ENCODE data around the gene PNMA8B.
A peak's percentile ranks its signal among the peaks of the same experiment; 100 is the strongest.
"Not testable (repeated sequence)": the region's sequence is repeated elsewhere in the genome, so short reads cannot be mapped to it uniquely, and the experiment has no call there.

The PNMA8B gene

GRCh38 chr19:46513461-46514236 lies 18.0 kb upstream of the PNMA8B start:
- DNase-seq = peak; percentile 46

DNA sequence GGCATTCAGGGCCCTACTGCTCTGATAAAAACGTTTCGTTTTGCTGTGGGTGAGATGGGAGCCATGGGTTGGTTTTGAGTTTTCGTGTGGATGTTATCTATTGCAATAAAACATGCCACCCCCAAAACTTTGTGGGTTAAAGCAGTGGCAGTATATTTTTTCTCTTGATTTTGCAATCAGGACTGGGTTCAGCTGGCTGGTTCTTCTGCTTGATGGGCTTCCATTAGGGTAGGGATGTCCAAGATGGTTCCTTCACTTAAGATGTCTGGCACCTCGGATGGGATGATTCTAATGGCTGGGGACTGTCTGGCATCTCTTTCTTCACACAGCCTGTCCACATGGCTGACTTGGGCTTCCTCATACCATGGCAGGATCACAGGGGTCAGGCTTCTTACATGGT lies 15.6 kb upstream of the PNMA8B start:
- DNase-seq = no peak

DNA sequence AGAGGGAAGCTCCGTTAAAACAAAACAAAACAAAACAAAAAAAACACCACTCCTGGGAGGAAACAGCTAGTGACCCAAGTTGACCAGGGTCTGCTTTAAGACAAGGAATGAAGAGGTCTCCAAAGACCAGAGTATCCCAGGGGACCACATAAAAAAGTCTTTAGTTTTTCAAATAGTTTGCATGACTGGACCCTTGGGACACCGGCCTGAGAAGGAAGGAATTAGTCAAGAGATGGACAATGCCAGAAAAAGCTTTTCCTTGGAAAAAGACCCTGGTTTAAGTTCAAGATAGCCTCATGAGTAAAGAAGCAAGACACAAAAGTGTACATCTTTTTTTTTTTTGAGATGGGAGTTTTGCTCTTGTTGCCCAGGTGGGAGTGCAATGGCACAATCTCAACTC lies 12.5 kb upstream of the PNMA8B start:
- no peak for DNase-seq

- no peak for DNase-seq
Observed at GRCh38 chr19:46503848-46504453, 8.3 kb upstream of the PNMA8B start.

DNA sequence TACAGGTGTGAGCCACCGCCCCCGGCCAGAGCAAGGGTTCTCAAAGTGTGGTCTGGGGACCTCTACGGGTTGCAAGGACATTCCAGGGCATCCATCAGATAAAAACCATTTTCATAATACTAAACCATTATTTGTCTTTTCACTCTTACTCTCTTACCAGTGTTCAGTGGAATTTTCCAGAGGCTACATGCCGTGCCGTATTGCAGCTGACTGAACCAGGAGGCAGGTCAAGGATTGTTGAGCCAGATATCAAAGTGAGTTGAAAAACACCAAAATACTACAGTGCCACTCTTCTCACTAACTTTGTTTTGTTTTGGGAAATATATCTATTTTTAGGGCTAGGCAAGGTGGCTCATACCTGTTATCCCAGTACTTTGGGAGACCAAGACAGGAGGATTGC lies 7.2 kb upstream of the PNMA8B start:
- DNase-seq = no peak

DNA sequence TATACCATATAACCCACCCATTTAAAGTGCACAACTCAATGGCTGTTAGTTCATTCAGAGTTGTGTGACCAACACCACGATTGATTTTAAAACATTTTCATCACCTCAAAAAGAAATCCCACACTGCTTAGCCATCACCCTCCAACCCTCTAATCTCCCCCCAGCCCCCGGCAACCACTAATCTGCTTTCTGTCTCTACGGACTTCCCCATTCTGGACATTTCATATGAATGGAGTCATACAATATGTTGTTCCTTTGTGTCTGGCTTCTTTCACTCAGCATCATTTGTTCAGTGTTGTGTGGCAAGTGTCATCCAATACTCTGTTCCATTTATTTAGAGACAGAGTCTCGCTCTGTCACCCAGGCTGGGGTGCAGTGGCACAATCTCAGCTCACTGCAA lies 4.0 kb upstream of the PNMA8B start:
- no peak for DNase-seq

- DNase-seq = no peak
Observed at GRCh38 chr19:46497773-46498172, 2.1 kb upstream of the PNMA8B start.

DNA sequence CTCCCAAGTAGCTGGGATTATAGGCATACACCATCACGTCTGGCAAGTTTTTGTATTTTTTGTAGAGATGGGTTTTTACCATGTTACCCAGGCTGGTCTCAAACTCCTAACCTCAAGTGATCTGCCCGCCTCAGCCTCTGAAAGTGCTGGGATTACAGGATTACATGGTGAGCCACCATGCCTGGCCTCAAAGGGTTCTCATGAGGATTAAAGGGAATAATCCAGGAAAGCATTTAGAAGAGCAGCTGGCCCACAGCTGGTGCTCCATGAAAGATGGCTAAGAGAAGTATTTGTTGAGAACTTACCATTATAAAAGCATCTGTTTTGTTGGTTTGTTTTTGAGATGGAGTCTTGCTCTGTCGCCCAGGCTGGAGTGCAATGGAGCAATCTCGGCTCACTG lies 1.2 kb upstream of the PNMA8B start:
- DNase-seq = not testable (repeated sequence)

- no peak for DNase-seq
Observed at GRCh38 chr19:46496304-46496703, 637 bp upstream of the PNMA8B start.

GRCh38 chr19:46494941-46495785 lies 504 bp downstream of the PNMA8B start:
- DNase-seq = no peak

- no peak for DNase-seq
Observed at GRCh38 chr19:46494146-46494940, 1.3 kb downstream of the PNMA8B start.

DNA sequence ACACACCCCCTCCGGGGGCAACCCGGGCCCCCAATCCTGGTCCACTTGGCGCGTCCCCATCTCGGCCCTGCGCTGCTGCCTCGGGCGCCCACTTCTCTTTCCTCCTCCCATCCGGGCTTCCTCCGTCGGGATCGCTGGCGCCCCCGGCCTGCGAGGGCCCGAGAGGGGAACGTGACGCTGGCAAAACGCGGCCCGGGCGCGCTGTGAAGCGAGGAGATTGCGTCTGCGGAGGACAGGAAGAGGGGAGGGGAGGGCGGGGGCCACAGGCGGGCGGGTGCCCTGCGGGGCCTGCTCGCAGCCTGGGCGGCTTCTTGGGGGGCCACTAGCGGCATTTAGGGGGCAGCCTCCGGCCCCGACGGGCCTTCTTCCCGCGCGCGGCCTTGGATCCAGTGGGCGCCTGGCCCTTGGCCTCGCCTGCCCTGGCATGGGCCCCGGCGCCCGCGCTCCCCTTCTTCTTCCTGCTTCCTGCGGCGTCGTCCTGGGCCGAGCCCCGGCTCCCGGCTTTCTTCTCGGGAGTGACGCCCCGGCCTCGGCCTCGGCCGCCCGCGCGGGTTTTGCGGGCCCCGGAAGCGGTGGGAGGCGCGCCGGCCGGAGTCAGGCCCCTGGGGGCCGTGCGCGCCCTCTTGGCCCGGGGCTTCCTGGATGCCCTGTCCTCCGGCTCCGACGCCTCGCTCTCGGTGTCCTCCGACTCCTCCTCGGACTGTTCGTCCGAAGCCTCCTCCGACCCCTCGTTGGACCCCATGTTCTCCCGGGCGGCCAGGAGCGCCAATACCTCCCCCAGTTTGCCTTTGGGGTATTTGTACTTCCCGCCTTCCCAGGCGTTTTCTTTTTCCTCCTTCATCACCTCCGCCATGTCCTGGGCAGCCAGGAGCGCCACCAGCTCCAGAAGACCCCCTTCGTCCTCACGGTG lies 2.2 kb downstream of the PNMA8B start:
- DNase-seq = no peak

GRCh38 chr19:46492841-46493235 lies 2.8 kb downstream of the PNMA8B start:
- DNase-seq = no peak

DNA sequence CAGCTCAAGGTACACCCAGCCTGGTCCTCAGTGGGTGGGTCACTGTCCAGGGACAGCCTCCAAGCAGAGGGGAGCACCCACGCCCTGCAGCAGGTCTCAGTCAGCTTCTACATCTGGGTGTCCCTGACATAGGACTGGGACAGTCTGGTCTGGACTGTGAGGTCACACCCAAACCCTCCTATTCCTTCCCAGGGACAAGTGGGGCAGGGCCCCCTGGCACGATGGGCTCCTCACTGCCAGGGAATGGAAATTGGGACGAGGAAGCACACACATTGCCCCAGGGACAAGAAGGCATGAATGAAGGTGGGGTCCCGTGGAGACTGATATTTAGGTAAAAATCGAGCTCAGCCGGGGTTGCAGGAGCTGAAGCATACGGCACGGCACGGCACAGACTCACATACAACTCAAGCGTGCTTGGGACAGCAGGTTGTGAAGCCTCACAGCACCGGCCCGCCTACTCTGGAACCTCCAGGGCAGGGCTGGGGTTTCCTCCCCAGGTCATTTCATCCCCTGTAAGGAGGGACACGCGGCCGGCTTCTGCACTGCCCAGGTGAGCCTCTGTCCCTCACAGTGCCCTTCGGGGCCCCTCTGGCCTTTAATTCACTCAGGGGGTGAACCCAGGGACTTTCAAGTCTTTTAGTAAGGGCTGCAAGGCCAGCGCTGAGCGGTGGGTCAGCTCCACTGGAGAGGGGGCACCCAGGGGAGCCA lies 3.5 kb downstream of the PNMA8B start:
- no peak for DNase-seq

- no peak for DNase-seq
Observed at GRCh38 chr19:46490774-46491173, 4.9 kb downstream of the PNMA8B start.

DNA sequence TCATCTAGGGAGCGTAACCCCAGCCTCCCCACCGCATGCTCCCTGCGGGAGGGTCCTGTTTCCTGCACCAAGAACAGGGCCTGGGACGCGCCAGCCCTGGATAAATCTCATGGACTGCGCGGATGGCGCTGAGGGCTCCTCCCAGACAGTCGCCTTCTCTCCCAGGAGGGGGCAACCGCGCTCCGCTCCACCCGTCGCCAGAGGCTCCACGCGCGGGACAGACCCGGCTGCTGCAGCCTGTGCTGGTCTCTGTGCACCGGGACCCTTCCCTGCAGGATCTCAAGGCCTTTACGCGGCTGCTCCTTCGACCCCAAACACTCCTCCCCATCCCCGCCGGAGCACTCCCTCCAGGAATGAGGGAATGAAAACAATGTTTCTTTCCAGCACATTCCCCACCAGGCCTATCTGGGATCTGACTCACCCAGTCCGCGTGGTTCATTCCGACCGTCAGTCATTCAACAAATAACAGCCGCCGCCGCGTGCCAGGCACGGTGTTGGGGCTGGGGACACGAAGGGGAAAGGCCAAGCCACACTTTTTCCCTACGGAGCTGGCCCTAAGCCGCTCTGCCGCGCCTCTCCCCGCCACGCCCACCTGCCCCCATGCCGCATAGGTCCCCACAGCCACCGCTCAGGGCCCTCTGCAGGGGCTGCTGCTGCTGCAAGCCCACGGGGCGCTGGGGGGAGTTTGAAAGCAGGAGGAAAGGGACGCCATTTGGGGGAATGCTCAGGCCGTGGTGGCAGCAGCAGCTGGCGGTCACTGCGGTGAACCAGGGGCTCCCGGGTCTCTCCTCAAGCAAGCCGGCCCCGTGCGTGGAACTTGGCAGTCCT lies 6.0 kb downstream of the PNMA8B start:
- no peak for DNase-seq

DNA sequence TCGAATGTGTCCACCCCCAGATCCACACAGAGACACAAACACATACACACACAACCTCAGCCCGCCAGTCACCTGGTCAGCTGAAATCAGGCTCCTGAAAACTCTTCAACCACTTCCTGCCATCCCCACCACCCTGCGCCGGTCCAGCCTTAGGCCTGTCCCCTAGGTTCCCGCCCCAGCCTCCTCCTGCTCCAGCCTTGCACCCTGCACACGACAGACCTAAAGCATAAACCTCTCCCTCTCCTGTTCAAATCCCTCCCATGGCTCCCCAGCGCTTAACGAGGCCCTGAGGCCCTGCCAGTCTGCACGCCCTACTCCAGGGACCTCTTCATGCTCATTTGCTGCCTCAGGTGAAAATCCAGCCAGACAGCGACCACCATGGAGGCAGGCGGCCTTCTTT lies 7.1 kb downstream of the PNMA8B start:
- no peak for DNase-seq

GRCh38 chr19:46487802-46488445 lies 7.7 kb downstream of the PNMA8B start:
- DNase-seq = peak; percentile 38

DNA sequence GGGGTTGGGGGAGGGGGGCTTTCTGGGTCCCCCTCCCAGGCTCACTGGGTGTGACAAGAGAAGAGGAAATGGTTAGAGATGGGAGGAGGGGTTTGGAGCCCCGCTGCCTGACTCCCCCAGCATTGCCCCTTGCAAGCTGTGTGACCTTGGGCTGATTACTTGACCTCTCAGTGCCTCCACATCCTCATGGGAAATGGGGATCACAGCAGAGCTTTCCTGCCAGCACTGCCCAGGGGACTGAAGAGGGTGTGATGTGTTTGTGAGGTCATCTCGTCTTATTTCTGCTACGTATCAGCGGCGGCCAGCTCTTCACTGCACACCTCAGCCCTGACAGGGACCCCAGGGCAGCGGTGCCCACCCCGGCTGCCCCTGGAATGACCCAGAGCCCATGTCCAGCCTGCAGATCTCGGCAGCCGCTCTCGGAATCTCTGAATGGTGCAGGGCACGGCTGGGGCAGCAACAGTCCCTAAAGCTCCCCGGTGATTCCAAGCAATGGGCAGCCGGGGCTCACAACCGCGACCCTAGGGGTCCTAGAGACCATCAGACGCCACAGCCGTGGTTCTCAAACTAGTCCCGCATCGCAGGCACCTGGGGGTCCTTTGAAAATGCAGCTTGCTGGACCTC lies 8.4 kb downstream of the PNMA8B start:
- DNase-seq = no peak
